ENCODE results near the gene SCAF4. TPM values are rescaled to one million over a fixed set of nuclear protein-coding genes. Genes with fewer than 3 reads are reported as not detected.
A peak's percentile ranks its signal among the peaks of the same experiment; 100 is the strongest.

SCAF4 gene
- total RNA-seq (41.2 and 42.0 TPM in 2 replicates), polyA plus RNA-seq (11.4 and 12.2 TPM in 2 replicates), polyA minus RNA-seq (19.2 and 26.0 TPM in 2 replicates), Bru-seq, nascent RNA (percentile 94 among the genes with signal in this experiment), BruChase-seq, experiment 1, labeled RNA remaining after a 6-hour chase (percentile 77 among the genes with signal in this experiment), BruChase-seq, experiment 2, labeled RNA remaining after a 2-hour chase (percentile 89 among the genes with signal in this experiment)
- polyA plus RNA-seq (2011; cell fraction: cytosol; rRNA removed) = 8.8 TPM in 2 replicates
- 40.6 and 40.9 TPM in 2 replicates for polyA plus RNA-seq (2011; cell fraction: nucleus; rRNA removed)
- 21.0 and 23.1 TPM in 2 replicates for polyA plus RNA-seq (2012)
- 6.0 TPM for polyA minus RNA-seq (2011; cell fraction: cytosol; rRNA and poly(A)+ RNA removed)
- 50.2 and 63.8 TPM in 2 replicates for polyA minus RNA-seq (2011; cell fraction: nucleus; rRNA and poly(A)+ RNA removed)
- long read RNA-seq, full-length matches to known transcripts = 18 of 32 reads
- long read RNA-seq, partial matches to known transcripts = 10 of 32 reads
- long read RNA-seq, other reads (novel, unspliced or antisense) = 4 of 32 reads

GRCh38 chr21:31731857-31732596, at the start of gene SCAF4:
Gene SCAF4, minus strand, starts transcription at chr21:31732118. Its CDS starts 426 bp downstream, at chr21:31731692.
- ChIA-PET POLR2A (no interaction called here), CTCF (no interaction called here)
- DNase-seq (ENCODE audit: low read depth, low spot score) (peak; percentile 88), FAIRE-seq (no peak)
- Histone ChIP-seq H3K9me3 (replicated peaks; ENCODE audit: control insufficient read depth, insufficient read depth, low read length) (no peaks in the 10 kb centered on the region), H3K9me1 (replicated peaks; ENCODE audit: control insufficient read depth, extremely low read depth, insufficient read depth, low read length) (no peaks in the 10 kb centered on the region), H3K4me3 (replicated peaks in 1 of 3; ENCODE audit: insufficient read depth in 1 of 3, low read depth in 1 of 3, low read length in 3 of 3) (peak within 1 kb of the TSS; percentile 72 to 95 (median 79)), H3K27ac (ENCODE audit: insufficient read depth, low read depth, low read length) (peak within 1 kb of the TSS; percentile 66), H3K27me3 (ENCODE audit: control insufficient read depth in 2 of 2, insufficient read depth in 2 of 2, low read length in 2 of 2) (no peaks in the 10 kb centered on the region), H3K79me2 (ENCODE audit: control insufficient read depth, insufficient read depth, low read length) (peaks cover 48% of the 10 kb centered on the region), H3K4me2 (ENCODE audit: insufficient read depth, low read length) (peak within 1 kb of the TSS; percentile 98), H3K9ac (replicated peaks; ENCODE audit: extremely low read depth, insufficient read depth, low read length) (peak within 1 kb of the TSS; percentile 86), H4K20me1 (replicated peaks; ENCODE audit: control insufficient read depth, extremely low read depth, insufficient read depth, low read length) (peaks cover 13% of the 10 kb centered on the region), H3K4me1 (ENCODE audit: control insufficient read depth, extremely low read depth, insufficient read depth, low read length) (peaks cover 28% of the 10 kb centered on the region), H2AFZ (ENCODE audit: low read depth, low read length) (peak within 1 kb of the TSS; percentile 78), H3K36me3 (ENCODE audit: control insufficient read depth in 2 of 2, extremely low read depth in 1 of 2, insufficient read depth in 2 of 2, low read length in 2 of 2) (no peaks in the 10 kb centered on the region)
- dilution Hi-C loops (cut with MboI; ENCODE audit: extremely low pct_ligation_motif_present, low sequenced_read_pairs) (no loop called here), intact Hi-C loops (cut with micrococcal nuclease) (loop anchor here (2.0 to 5.0 kb wide), 3 partner anchors 71 to 810 kb away; partner anchors contain the start of gene MIS18A)
- TF ChIP-seq POLR2A (IDR thresholded peaks at IDR 0.05; ENCODE audit: low read depth, low read length) = peak; percentile 89
- TF ChIP-seq, protein P1, sequence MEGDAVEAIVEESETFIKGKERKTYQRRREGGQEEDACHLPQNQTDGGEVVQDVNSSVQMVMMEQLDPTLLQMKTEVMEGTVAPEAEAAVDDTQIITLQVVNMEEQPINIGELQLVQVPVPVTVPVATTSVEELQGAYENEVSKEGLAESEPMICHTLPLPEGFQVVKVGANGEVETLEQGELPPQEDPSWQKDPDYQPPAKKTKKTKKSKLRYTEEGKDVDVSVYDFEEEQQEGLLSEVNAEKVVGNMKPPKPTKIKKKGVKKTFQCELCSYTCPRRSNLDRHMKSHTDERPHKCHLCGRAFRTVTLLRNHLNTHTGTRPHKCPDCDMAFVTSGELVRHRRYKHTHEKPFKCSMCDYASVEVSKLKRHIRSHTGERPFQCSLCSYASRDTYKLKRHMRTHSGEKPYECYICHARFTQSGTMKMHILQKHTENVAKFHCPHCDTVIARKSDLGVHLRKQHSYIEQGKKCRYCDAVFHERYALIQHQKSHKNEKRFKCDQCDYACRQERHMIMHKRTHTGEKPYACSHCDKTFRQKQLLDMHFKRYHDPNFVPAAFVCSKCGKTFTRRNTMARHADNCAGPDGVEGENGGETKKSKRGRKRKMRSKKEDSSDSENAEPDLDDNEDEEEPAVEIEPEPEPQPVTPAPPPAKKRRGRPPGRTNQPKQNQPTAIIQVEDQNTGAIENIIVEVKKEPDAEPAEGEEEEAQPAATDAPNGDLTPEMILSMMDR (IDR thresholded peaks at IDR 0.05; ENCODE audit: extremely low read depth in 1 of 2, insufficient read depth in 1 of 2, low read depth in 1 of 2, low read length in 2 of 2) = no peak
- no peak for TF ChIP-seq GATA2 (IDR thresholded peaks at IDR 0.05; ENCODE audit: insufficient read depth, insufficient read length, low read depth, low read length)
- no peak for TF ChIP-seq JUN (IDR thresholded peaks at IDR 0.05; ENCODE audit: borderline replicate concordance, insufficient read depth, insufficient read length, low read depth)
- TF ChIP-seq FOS (IDR thresholded peaks at IDR 0.05; ENCODE audit: borderline replicate concordance, insufficient read depth, low read length) = no peak
- no peak for TF ChIP-seq EZH2 (IDR thresholded peaks at IDR 0.05; ENCODE audit: borderline replicate concordance, low read depth, low read length, severe bottlenecking)
- TF ChIP-seq POLR2AphosphoS5 (IDR thresholded peaks at IDR 0.05; ENCODE audit: insufficient read depth, low read depth, low read length) = peak; percentile 83
- TF ChIP-seq MYC (IDR thresholded peaks at IDR 0.05; ENCODE audit: low read depth, low read length) = no peak
- TF ChIP-seq, protein P2, sequence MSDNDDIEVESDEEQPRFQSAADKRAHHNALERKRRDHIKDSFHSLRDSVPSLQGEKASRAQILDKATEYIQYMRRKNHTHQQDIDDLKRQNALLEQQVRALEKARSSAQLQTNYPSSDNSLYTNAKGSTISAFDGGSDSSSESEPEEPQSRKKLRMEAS (IDR thresholded peaks at IDR 0.05; ENCODE audit: insufficient read depth, insufficient read length) = peak; percentile 8
- BruUV-seq (replicated peaks) = TSS peak; percentile 4

Data from endothelial cell of umbilical vein (primary cell).